Skeletal muscle tissue (tissue), 4 donors: Measurements from ENCODE around the gene RBCK1. TPM values are rescaled to one million over a fixed set of nuclear protein-coding genes. Genes with fewer than 3 reads are reported as not detected.
A peak's percentile ranks its signal among the peaks of the same experiment; 100 is the strongest.

Source experiments
- H3K27ac ChIP-seq: one replicate; pipeline ENCODE4 v1.7.0; 2013; ENCODE audit warnings: mild to moderate bottlenecking, low read depth, low read length, inconsistent platforms
- H3K27me3 ChIP-seq, 3 donors: one replicate each; pipeline ENCODE4 v1.7.0; 2013; ENCODE audit warnings: low read length in 3 of 3; ENCODE audit not compliant: control insufficient read depth in 3 of 3, insufficient read depth in 3 of 3
- H3K36me3 ChIP-seq, 3 donors: one replicate each; pipeline ENCODE4 v1.7.0; 2013; ENCODE audit warnings: low read length in 3 of 3; ENCODE audit not compliant: control insufficient read depth in 3 of 3, insufficient read depth in 3 of 3
- H3K4me1 ChIP-seq, 3 donors: one replicate each; pipeline ENCODE4 v1.7.0; 2013; ENCODE audit warnings: low read length in 3 of 3, mild to moderate bottlenecking in 3 of 3; ENCODE audit not compliant: control insufficient read depth in 3 of 3, insufficient read depth in 3 of 3
- H3K4me3 ChIP-seq, 3 donors: one replicate each; pipeline ENCODE4 v1.7.0; 2013; ENCODE audit warnings: low read length in 3 of 3
- H3K9ac ChIP-seq, 3 donors: one replicate each; pipeline ENCODE4 v1.7.0; 2013; ENCODE audit warnings: low read length in 3 of 3, mild to moderate bottlenecking in 3 of 3, moderate library complexity in 2 of 3, low read depth in 1 of 3
- H3K9me3 ChIP-seq, 3 donors: one replicate each; pipeline ENCODE4 v1.7.0; 2013; ENCODE audit warnings: low read length in 3 of 3; ENCODE audit not compliant: control insufficient read depth in 3 of 3
- total RNA-seq: library from RNA; depleted of rRNA; stranded (reverse); fragments of >200 nt; gene quantifications from one replicate; pipeline ENCODE4 v1.2.3, GENCODE V29; 2014
- donor health status: Osteomylitis.

RBCK1 gene
- total RNA-seq, 1 donor from 2014 or later, result 29.2 TPM

GRCh38 chr20:397432-398237 is 10.5 kb upstream of the RBCK1 start:
- no peak overlapping the region for H3K27ac ChIP-seq
- H3K9ac ChIP-seq, result no peak overlapping the region
- H3K27me3 ChIP-seq, result no peaks in the 10 kb centered on the region
- H3K4me3 ChIP-seq, result no peak overlapping the region
- no peaks in the 10 kb centered on the region for H3K9me3 ChIP-seq
- H3K4me1 ChIP-seq, result peaks cover 0 to 4% (median 0%) of the 10 kb centered on the region in 3 donors
- peaks cover 0 to 7% (median 5%) of the 10 kb centered on the region in 3 donors for H3K36me3 ChIP-seq

GRCh38 chr20:399182-399707 is 8.9 kb upstream of the RBCK1 start:
- Histone ChIP-seq H3K9me3 (peaks cover 0 to 2% (median 0%) of the 10 kb centered on the region in 3 donors), H3K27me3 (no peaks in the 10 kb centered on the region), H3K4me3 (no peak overlapping the region), H3K4me1 (peaks cover 0 to 4% (median 0%) of the 10 kb centered on the region in 3 donors), H3K9ac (no peak overlapping the region), H3K27ac (no peak overlapping the region), H3K36me3 (peaks cover 0 to 7% (median 5%) of the 10 kb centered on the region in 3 donors)

GRCh38 chr20:400128-400453 is 8.0 kb upstream of the RBCK1 start:
- Histone ChIP-seq H3K4me1 (peaks cover 0 to 4% (median 0%) of the 10 kb centered on the region in 3 donors), H3K27ac (no peak overlapping the region), H3K9me3 (peaks cover 0 to 2% (median 0%) of the 10 kb centered on the region in 3 donors), H3K4me3 (no peak overlapping the region), H3K9ac (no peak overlapping the region), H3K36me3 (peaks cover 0 to 7% (median 5%) of the 10 kb centered on the region in 3 donors), H3K27me3 (no peaks in the 10 kb centered on the region)

GRCh38 chr20:400454-401275 is 7.4 kb upstream of the RBCK1 start:
- H3K4me3 ChIP-seq, result no peak overlapping the region
- no peak overlapping the region for H3K27ac ChIP-seq
- H3K36me3 ChIP-seq, result peaks cover 0 to 7% (median 5%) of the 10 kb centered on the region in 3 donors
- H3K27me3 ChIP-seq, result no peaks in the 10 kb centered on the region
- peak overlapping the region in 1 of 3 donors; percentile 40 for H3K9ac ChIP-seq
- H3K9me3 ChIP-seq, result peaks cover 0 to 2% (median 0%) of the 10 kb centered on the region in 3 donors
- peaks cover 0 to 4% (median 0%) of the 10 kb centered on the region in 3 donors for H3K4me1 ChIP-seq

GRCh38 chr20:401682-402495 is 6.2 kb upstream of the RBCK1 start:
- Histone ChIP-seq H3K27me3 (no peaks in the 10 kb centered on the region), H3K4me1 (peaks cover under 1 to 5% (median under 1%) of the 10 kb centered on the region in 3 donors), H3K4me3 (no peak overlapping the region), H3K36me3 (peaks cover 0 to 2% (median under 1%) of the 10 kb centered on the region in 3 donors), H3K27ac (no peak overlapping the region), H3K9ac (no peak overlapping the region), H3K9me3 (peaks cover 0 to 2% (median 0%) of the 10 kb centered on the region in 3 donors)

- Histone ChIP-seq H3K4me1 (peaks cover 6 to 11% (median 7%) of the 10 kb centered on the region in 3 donors), H3K27ac (no peak overlapping the region), H3K36me3 (peaks cover 0 to 2% (median 0%) of the 10 kb centered on the region in 3 donors), H3K4me3 (no peak overlapping the region), H3K9ac (no peak overlapping the region), H3K9me3 (peaks cover 0 to 2% (median 0%) of the 10 kb centered on the region in 3 donors), H3K27me3 (no peaks in the 10 kb centered on the region)
Measured at GRCh38 chr20:402496-402885, 5.6 kb upstream of the RBCK1 start.

GRCh38 chr20:402898-403581 is 5.1 kb upstream of the RBCK1 start:
- H3K9me3 ChIP-seq, result peaks cover 0 to 2% (median 0%) of the 10 kb centered on the region in 3 donors
- H3K27me3 ChIP-seq, result no peaks in the 10 kb centered on the region
- H3K36me3 ChIP-seq, result no peaks in the 10 kb centered on the region
- no peak overlapping the region for H3K9ac ChIP-seq
- H3K27ac ChIP-seq, result no peak overlapping the region
- peaks cover 6 to 13% (median 8%) of the 10 kb centered on the region in 3 donors for H3K4me1 ChIP-seq
- no peak overlapping the region for H3K4me3 ChIP-seq

GRCh38 chr20:403582-403957 is 4.5 kb upstream of the RBCK1 start:
- H3K9ac ChIP-seq, result no peak overlapping the region
- peaks cover 0 to 2% (median 0%) of the 10 kb centered on the region in 3 donors for H3K9me3 ChIP-seq
- no peaks in the 10 kb centered on the region for H3K27me3 ChIP-seq
- H3K36me3 ChIP-seq, result peaks cover 0 to 2% (median 0%) of the 10 kb centered on the region in 3 donors
- peaks cover 8 to 16% (median 9%) of the 10 kb centered on the region in 3 donors for H3K4me1 ChIP-seq
- no peak overlapping the region for H3K4me3 ChIP-seq
- no peak overlapping the region for H3K27ac ChIP-seq

GRCh38 chr20:404088-404487 is 4.0 kb upstream of the RBCK1 start:
- Histone ChIP-seq H3K9ac (no peak overlapping the region), H3K27ac (no peak overlapping the region), H3K4me1 (peaks cover 13 to 22% (median 14%) of the 10 kb centered on the region in 3 donors), H3K27me3 (no peaks in the 10 kb centered on the region), H3K9me3 (peaks cover 0 to 2% (median 0%) of the 10 kb centered on the region in 3 donors), H3K36me3 (peaks cover 0 to 2% (median 0%) of the 10 kb centered on the region in 3 donors), H3K4me3 (no peak overlapping the region)
